K562 (cell line): ENCODE data around the gene KCNQ4. TPM values are rescaled to one million over a fixed set of nuclear protein-coding genes. Genes with fewer than 3 reads are reported as not detected.

Experiments used
- BRCA1 ChIP-seq, 2 experiments: fragments of 450-650 bp in 1 of 2; sonication (generic) in 1 of 2; formaldehyde crosslinking in 1 of 2; IDR thresholded peaks; 2 replicates each; pipeline versions ENCODE4 v1.5.0 to v1.6.1; 2017 to 2020; ENCODE audit warnings: mild to moderate bottlenecking in 1 of 2, missing genetic modification reagents in 1 of 2
- ELK3 ChIP-seq: fragments of 450-650 bp; formaldehyde crosslinking; IDR thresholded peaks from 2 replicates; pipeline ENCODE4 v1.4.0; 2020; ENCODE audit warnings: mild to moderate bottlenecking
- MYC ChIP-seq, 2 experiments: fragments of 250-450 bp in 1 of 2; sonication (Bioruptor Pico) in 1 of 2; IDR thresholded peaks; 2 replicates each; pipeline versions ENCODE4 v1.5.1 to v1.6.1; 2012 to 2021; ENCODE audit warnings: low read depth in 2 of 2, borderline replicate concordance in 1 of 2, improper control_type of control experiment in 1 of 2, low read length in 1 of 2, mild to moderate bottlenecking in 1 of 2, moderate library complexity in 1 of 2
- SIN3B ChIP-seq: fragments of 450-650 bp; IDR thresholded peaks from 2 replicates; pipeline ENCODE4 v1.6.1; 2017; ENCODE audit warnings: low read depth, mild to moderate bottlenecking, moderate library complexity
- SMC3 ChIP-seq: conservative IDR thresholded peaks from 2 replicates; pipeline ENCODE4 v1.6.1; 2011; ENCODE audit warnings: low read depth, low read length, improper control_type of control experiment; ENCODE audit not compliant: insufficient read depth
- UBTF ChIP-seq, 2 experiments: IDR thresholded peaks; 2 replicates each; pipeline ENCODE4 v1.6.1; 2012; ENCODE audit warnings: improper control_type of control experiment in 2 of 2, low read depth in 2 of 2, low read length in 2 of 2, borderline replicate concordance in 1 of 2
- ZNF318 ChIP-seq, 2 experiments: fragments of 450-650 bp; IDR thresholded peaks; 2 replicates each; pipeline ENCODE4 v1.6.1; 2016; ENCODE audit warnings: mild to moderate bottlenecking in 2 of 2, borderline replicate concordance in 1 of 2, low read depth in 1 of 2, moderate library complexity in 1 of 2
- polyA plus RNA-seq, 8 experiments: library from polyadenylated mRNA; depleted of rRNA in 4 of 8; stranded (reverse) in 5 of 8; unstranded in 3 of 8; fragments of >200 nt; fragmentation: Nextera tagmentation in 2 of 8; fragmentation: Illumina TruSeq in 1 of 8; extraction: Ambion mirVana in 2 of 8; extraction: Trizol in 1 of 8; gene quantifications; 2 replicates each; pipeline versions ENCODE4 v1.2.1 to v1.2.3, GENCODE V29; 2011 to 2014; ENCODE audit warnings: inconsistent platforms in 1 of 8, missing spikeins in 1 of 8
- total RNA-seq, 7 experiments: library from RNA; depleted of rRNA in 6 of 7; stranded (reverse); fragments of >200 nt in 6 of 7; fragmentation: Illumina TruSeq in 2 of 7; extraction: Trizol in 2 of 7; gene quantifications; 2 replicates each; pipeline versions ENCODE4 v1.2.1 to v1.2.3, GENCODE V29; 2011 to 2021; ENCODE audit warnings: low replicate concordance in 1 of 7

Gene KCNQ4
- total and polyA plus RNA-seq, 9 of the 15 experiments (the other 6 are each of a cell fraction or from before 2014, with no cell fraction given): 0.07 to 4.1 (median 0.79) TPM

- TF ChIP-seq SIN3B: no peak
- no peak for TF ChIP-seq UBTF (IDR thresholded peaks at IDR 0.05; ENCODE audit: borderline replicate concordance in 1 of 2, low read depth in 2 of 2, low read length in 2 of 2)
- TF ChIP-seq MYC (IDR thresholded peaks at IDR 0.05; ENCODE audit: low read depth, low read length): no peak
- TF ChIP-seq MYC (CRISPR knock-in tag; IDR thresholded peaks at IDR 0.05; ENCODE audit: borderline replicate concordance, low read depth): no peak
- TF ChIP-seq SMC3: no peak
- no peak for TF ChIP-seq ELK3 (CRISPR knock-in tag)
- TF ChIP-seq ZNF318 (IDR thresholded peaks at IDR 0.05; ENCODE audit: borderline replicate concordance in 1 of 2, low read depth in 1 of 2): no peak
- TF ChIP-seq BRCA1 (IDR thresholded peaks at IDR 0.05): no peak
- TF ChIP-seq BRCA1 (CRISPR knock-in tag; IDR thresholded peaks at IDR 0.05): no peak
- TF ChIP-seq, all 486 proteins: peak for 0
Measured at GRCh38 chr1:40745176-40745575, 38.4 kb upstream of the KCNQ4 start (continued).
